ENCODE measurements around the gene RPS6KA6.

GRCh38 chrX:84218726-84219125 is 30.7 kb upstream of the RPS6KA6 start:
- no peak for TF ChIP-seq POLR2A (IDR thresholded peaks at IDR 0.05)
- TF ChIP-seq CTCF (IDR thresholded peaks at IDR 0.05), result no peak
- no peak for TF ChIP-seq POLR2AphosphoS5 (IDR thresholded peaks at IDR 0.05)
- no peak for TF ChIP-seq EP300 (IDR thresholded peaks at IDR 0.05; ENCODE audit: low read depth)

Measured in transverse colon (tissue), 4 donors.